Neural progenitor cell (in vitro differentiated cells): Measurements from ENCODE around the gene ACBD5. TPM values are rescaled to one million over a fixed set of nuclear protein-coding genes. Genes with fewer than 3 reads are reported as not detected.
A peak's percentile ranks its signal among the peaks of the same experiment; 100 is the strongest.

ENCODE experiments used
- DNase-seq: peaks from one replicate; pipeline ENCODE4 v3.0.0-alpha.2; 2016; ENCODE audit warnings: low spot score
- H2AFZ ChIP-seq: fragments of 200-600 bp; sonication (generic); replicated peaks from 2 replicates; pipeline ENCODE4 v1.6.1; 2016; ENCODE audit warnings: antibody characterized with exemption
- H3F3A ChIP-seq: fragments of 200-600 bp; sonication (generic); 2 replicates; pipeline ENCODE4 v1.6.1; 2016; ENCODE audit warnings: antibody characterized with exemption, low read depth
- H3K27ac ChIP-seq: fragments of 200-600 bp; sonication (generic); 2 replicates; pipeline ENCODE4 v1.5.1; 2016; ENCODE audit warnings: mild to moderate bottlenecking
- H3K27me3 ChIP-seq: fragments of 200-600 bp; sonication (generic); 2 replicates; pipeline ENCODE4 v1.6.1; 2016; ENCODE audit warnings: mild to moderate bottlenecking, moderate library complexity
- H3K36me3 ChIP-seq: fragments of 200-600 bp; sonication (generic); 2 replicates; pipeline ENCODE4 v1.5.1; 2016
- H3K4me1 ChIP-seq: fragments of 200-600 bp; sonication (generic); 2 replicates; pipeline ENCODE4 v1.6.1; 2016; ENCODE audit warnings: mixed run types
- H3K4me2 ChIP-seq: fragments of 200-600 bp; sonication (generic); 2 replicates; pipeline ENCODE4 v1.6.1; 2016
- H3K4me3 ChIP-seq: fragments of 200-600 bp; sonication (generic); 2 replicates; pipeline ENCODE4 v1.5.1; 2016
- H3K79me2 ChIP-seq: fragments of 200-600 bp; sonication (generic); 2 replicates; pipeline ENCODE4 v1.6.1; 2016; ENCODE audit warnings: low read depth
- H3K9ac ChIP-seq: fragments of 200-600 bp; sonication (generic); 2 replicates; pipeline ENCODE4 v1.6.1; 2016
- H3K9me3 ChIP-seq: fragments of 200-600 bp; sonication (generic); 2 replicates; pipeline ENCODE4 v1.5.1; 2016; ENCODE audit warnings: low read depth
- H4K20me1 ChIP-seq: fragments of 200-600 bp; sonication (generic); 2 replicates; pipeline ENCODE4 v1.6.1; 2016; ENCODE audit warnings: low read depth
- H3K27ac Mint-ChIP-seq: 3 replicates; pipeline ENCODE4 v1.8.0; 2021; ENCODE audit warnings: mixed read lengths
- H3K27me3 Mint-ChIP-seq: 2 replicates; pipeline ENCODE4 v1.8.0; 2022; ENCODE audit warnings: low read depth, mild to moderate bottlenecking, inconsistent platforms, moderate library complexity, mixed read lengths; ENCODE audit not compliant: insufficient read depth
- H3K36me3 Mint-ChIP-seq: 3 replicates; pipeline ENCODE4 v1.8.0; 2021; ENCODE audit warnings: mixed read lengths
- H3K4me1 Mint-ChIP-seq: 3 replicates; pipeline ENCODE4 v1.8.0; 2021; ENCODE audit warnings: mixed read lengths
- H3K4me3 Mint-ChIP-seq: 3 replicates; pipeline ENCODE4 v1.8.0; 2021; ENCODE audit warnings: mild to moderate bottlenecking, moderate library complexity, mixed read lengths
- H3K9me3 Mint-ChIP-seq: 3 replicates; pipeline ENCODE4 v1.8.0; 2020; ENCODE audit warnings: mixed read lengths
- EZH2 ChIP-seq: fragments of 200-600 bp; sonication (generic); IDR thresholded peaks from 2 replicates; pipeline ENCODE4 v1.6.1; 2017; ENCODE audit warnings: antibody characterized with exemption, mild to moderate bottlenecking, moderate library complexity
- EZH2phosphoT487 ChIP-seq: fragments of 200-600 bp; sonication (generic); IDR thresholded peaks from 2 replicates; pipeline ENCODE4 v1.6.1; 2017; ENCODE audit warnings: antibody characterized with exemption
- total RNA-seq: library from RNA; depleted of rRNA; stranded (reverse); fragments of >200 nt; gene quantifications from 2 replicates; pipeline ENCODE4 v1.2.3, GENCODE V29; 2015; ENCODE audit warnings: low replicate concordance
- TF ChIP-seq, protein P1 (sequence below): fragments of 200-600 bp; sonication (generic); IDR thresholded peaks from 2 replicates; pipeline ENCODE4 v1.5.1; 2017; ENCODE audit warnings: antibody characterized with exemption, mild to moderate bottlenecking

Gene ACBD5
- total RNA-seq, 1 donor from 2014 or later = 21.8 TPM

- peaks cover 9% of the 10 kb centered on the region for H3K36me3 Mint-ChIP-seq
- H3K4me2 ChIP-seq = peak within 1 kb of the TSS; percentile 91
- peak within 1 kb of the TSS; percentile 80 for H3K4me3 ChIP-seq
- H3K4me1 ChIP-seq = peaks cover 22% of the 10 kb centered on the region
- TF ChIP-seq EZH2phosphoT487 (no peak), EZH2 (no peak)
- TF ChIP-seq, protein P1, sequence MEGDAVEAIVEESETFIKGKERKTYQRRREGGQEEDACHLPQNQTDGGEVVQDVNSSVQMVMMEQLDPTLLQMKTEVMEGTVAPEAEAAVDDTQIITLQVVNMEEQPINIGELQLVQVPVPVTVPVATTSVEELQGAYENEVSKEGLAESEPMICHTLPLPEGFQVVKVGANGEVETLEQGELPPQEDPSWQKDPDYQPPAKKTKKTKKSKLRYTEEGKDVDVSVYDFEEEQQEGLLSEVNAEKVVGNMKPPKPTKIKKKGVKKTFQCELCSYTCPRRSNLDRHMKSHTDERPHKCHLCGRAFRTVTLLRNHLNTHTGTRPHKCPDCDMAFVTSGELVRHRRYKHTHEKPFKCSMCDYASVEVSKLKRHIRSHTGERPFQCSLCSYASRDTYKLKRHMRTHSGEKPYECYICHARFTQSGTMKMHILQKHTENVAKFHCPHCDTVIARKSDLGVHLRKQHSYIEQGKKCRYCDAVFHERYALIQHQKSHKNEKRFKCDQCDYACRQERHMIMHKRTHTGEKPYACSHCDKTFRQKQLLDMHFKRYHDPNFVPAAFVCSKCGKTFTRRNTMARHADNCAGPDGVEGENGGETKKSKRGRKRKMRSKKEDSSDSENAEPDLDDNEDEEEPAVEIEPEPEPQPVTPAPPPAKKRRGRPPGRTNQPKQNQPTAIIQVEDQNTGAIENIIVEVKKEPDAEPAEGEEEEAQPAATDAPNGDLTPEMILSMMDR = no peak
- peaks cover 29% of the 10 kb centered on the region for H3K4me1 Mint-ChIP-seq
- H3K9me3 ChIP-seq = no peaks in the 10 kb centered on the region
- H3K27me3 ChIP-seq = no peaks in the 10 kb centered on the region
- peaks cover 21% of the 10 kb centered on the region for H4K20me1 ChIP-seq
- no peaks in the 10 kb centered on the region for H3K9me3 Mint-ChIP-seq
- H3K36me3 ChIP-seq = peaks cover 10% of the 10 kb centered on the region
- peak within 1 kb of the TSS; percentile 83 for H3K9ac ChIP-seq
- H3K27ac Mint-ChIP-seq = peak within 1 kb of the TSS; percentile 100
- peaks cover 80% of the 10 kb centered on the region for H3K79me2 ChIP-seq
- H3K4me3 Mint-ChIP-seq = peak within 1 kb of the TSS; percentile 100
- H3K27me3 Mint-ChIP-seq = peaks cover 13% of the 10 kb centered on the region
- peak within 1 kb of the TSS; percentile 84 for H3K27ac ChIP-seq
- peak; percentile 90 for DNase-seq
- peak within 1 kb of the TSS; percentile 90 for H2AFZ ChIP-seq
- peaks cover 21% of the 10 kb centered on the region for H3F3A ChIP-seq
Observed at GRCh38 chr10:27155066-27155754, 85.4 kb downstream of the ACBD5 start, which contains the start of gene MASTL. Gene MASTL, plus strand, starts transcription at chr10:27155352. Its CDS starts 75 bp downstream, at chr10:27155427.

- peak overlapping the region; percentile 80 for H3K4me3 ChIP-seq
- peak overlapping the region; percentile 91 for H3K4me2 ChIP-seq
- peaks cover 32% of the 10 kb centered on the region for H4K20me1 ChIP-seq
- peak overlapping the region; percentile 55 for H3K27ac ChIP-seq
- H3K27me3 Mint-ChIP-seq = peaks cover 13% of the 10 kb centered on the region
- peak; percentile 47 for DNase-seq
- peaks cover 30% of the 10 kb centered on the region for H3K4me1 Mint-ChIP-seq
- peaks cover 22% of the 10 kb centered on the region for H3K4me1 ChIP-seq
- peak overlapping the region; percentile 100 for H3K4me3 Mint-ChIP-seq
- H2AFZ ChIP-seq = peak overlapping the region; percentile 30
- H3K9ac ChIP-seq = peak overlapping the region; percentile 83
- peak overlapping the region; percentile 100 for H3K27ac Mint-ChIP-seq
- peaks cover 12% of the 10 kb centered on the region for H3K36me3 Mint-ChIP-seq
- H3K36me3 ChIP-seq = peaks cover 5% of the 10 kb centered on the region
- no peaks in the 10 kb centered on the region for H3K9me3 ChIP-seq
- TF ChIP-seq, protein P1 = no peak
- TF ChIP-seq EZH2 (no peak), EZH2phosphoT487 (no peak)
- H3K79me2 ChIP-seq = peaks cover 91% of the 10 kb centered on the region
- no peaks in the 10 kb centered on the region for H3K27me3 ChIP-seq
- peaks cover 21% of the 10 kb centered on the region for H3F3A ChIP-seq
- H3K9me3 Mint-ChIP-seq = no peaks in the 10 kb centered on the region
Observed at GRCh38 chr10:27153845-27154193, 86.8 kb downstream of the ACBD5 start.

GRCh38 chr10:27153329-27153728 lies 87.3 kb downstream of the ACBD5 start:
- DNase-seq = no peak
- Mint-ChIP-seq H3K4me3 (peak overlapping the region; percentile 100), H3K4me1 (peaks cover 30% of the 10 kb centered on the region), H3K27ac (peak overlapping the region; percentile 100), H3K27me3 (peaks cover 13% of the 10 kb centered on the region), H3K36me3 (peaks cover 15% of the 10 kb centered on the region), H3K9me3 (no peaks in the 10 kb centered on the region)
- no peak overlapping the region for H2AFZ ChIP-seq
- peaks cover 22% of the 10 kb centered on the region for H3K4me1 ChIP-seq
- H3K9ac ChIP-seq = peak overlapping the region; percentile 83
- peaks cover 33% of the 10 kb centered on the region for H4K20me1 ChIP-seq
- TF ChIP-seq, protein P1 = no peak
- TF ChIP-seq EZH2phosphoT487 = no peak
- TF ChIP-seq EZH2 = no peak
- peak overlapping the region; percentile 91 for H3K4me2 ChIP-seq
- peak overlapping the region; percentile 80 for H3K4me3 ChIP-seq
- H3F3A ChIP-seq = peaks cover 21% of the 10 kb centered on the region
- H3K79me2 ChIP-seq = peaks cover 91% of the 10 kb centered on the region
- peaks cover under 1% of the 10 kb centered on the region for H3K36me3 ChIP-seq
- H3K27ac ChIP-seq = peak overlapping the region; percentile 55
- no peaks in the 10 kb centered on the region for H3K27me3 ChIP-seq
- H3K9me3 ChIP-seq = no peaks in the 10 kb centered on the region
